CD4-positive, alpha-beta T cell treated with Interleukin-21 for 1 hour (primary cell): ENCODE data around the gene EIF4EBP3.
"Not testable (repeated sequence)": the region's sequence is repeated elsewhere in the genome, so short reads cannot be mapped to it uniquely, and the experiment has no call there.

Source experiments
- DNase-seq: peaks from one replicate; pipeline ENCODE4 v3.0.0-alpha.2; 2020

Gene EIF4EBP3

DNA sequence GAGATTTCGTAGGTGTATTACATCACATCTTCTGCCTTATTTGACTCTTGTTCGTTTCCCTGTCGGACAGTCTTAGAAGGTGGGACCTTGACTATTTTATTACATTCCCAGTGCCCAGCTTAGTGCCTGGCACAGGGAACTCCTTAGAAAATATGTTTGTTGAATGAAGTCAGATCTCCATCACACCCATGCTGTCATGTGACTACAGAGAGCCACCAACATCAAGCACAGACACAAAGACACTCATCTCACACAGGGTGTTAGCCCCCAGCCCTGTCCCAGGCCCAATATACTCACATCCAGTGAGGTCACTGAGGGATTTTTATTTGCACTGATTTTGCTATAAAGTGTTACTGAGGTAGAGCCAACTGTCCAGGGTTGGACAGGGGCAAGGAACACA is 10.5 kb downstream of the EIF4EBP3 start:
- DNase-seq, result no peak

- DNase-seq, result no peak
These were observed 11.1 kb downstream of the EIF4EBP3 start for GRCh38 chr5:140558542-140558941.

GRCh38 chr5:140560227-140560626 is 12.8 kb downstream of the EIF4EBP3 start:
- DNase-seq, result no peak

DNA sequence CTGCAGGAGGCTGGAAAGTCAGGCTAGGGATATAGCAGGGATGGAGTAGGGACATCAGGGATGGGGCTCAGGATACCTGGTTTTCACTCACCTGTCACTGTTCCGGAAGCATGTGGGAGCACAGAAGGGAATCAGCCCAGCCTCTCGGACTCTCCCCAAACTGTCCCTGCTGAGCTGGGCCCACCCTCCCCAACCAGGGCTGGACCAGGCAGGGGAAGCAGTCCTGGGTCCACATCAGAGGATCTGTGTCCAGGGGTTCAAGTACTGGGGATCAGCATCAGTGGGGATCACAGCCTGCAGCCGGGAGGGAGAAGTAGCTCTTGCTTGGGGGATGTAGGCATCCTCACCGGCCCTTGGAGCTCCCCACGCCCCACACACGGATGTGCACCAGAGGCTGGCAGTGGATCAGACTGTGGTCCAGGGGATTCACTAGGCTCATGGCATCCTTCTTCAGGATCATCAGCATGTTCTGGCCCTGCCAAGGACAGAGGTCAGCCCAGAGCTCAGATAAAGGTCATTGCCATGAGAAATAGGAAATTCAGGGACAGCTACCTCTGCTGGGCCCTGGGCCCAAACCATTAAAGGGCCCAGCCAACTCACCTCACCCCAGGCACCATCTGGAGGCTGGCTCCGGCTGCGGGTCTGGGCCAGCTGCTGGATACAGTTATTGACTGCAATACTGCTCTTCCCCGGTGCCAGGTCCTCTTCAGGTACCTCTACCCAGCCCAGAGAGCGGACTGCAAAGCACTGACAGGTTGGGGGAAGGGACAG is 14.5 kb downstream of the EIF4EBP3 start:
- no peak for DNase-seq

GRCh38 chr5:140563596-140563995 is 16.1 kb downstream of the EIF4EBP3 start:
- no peak for DNase-seq

DNA sequence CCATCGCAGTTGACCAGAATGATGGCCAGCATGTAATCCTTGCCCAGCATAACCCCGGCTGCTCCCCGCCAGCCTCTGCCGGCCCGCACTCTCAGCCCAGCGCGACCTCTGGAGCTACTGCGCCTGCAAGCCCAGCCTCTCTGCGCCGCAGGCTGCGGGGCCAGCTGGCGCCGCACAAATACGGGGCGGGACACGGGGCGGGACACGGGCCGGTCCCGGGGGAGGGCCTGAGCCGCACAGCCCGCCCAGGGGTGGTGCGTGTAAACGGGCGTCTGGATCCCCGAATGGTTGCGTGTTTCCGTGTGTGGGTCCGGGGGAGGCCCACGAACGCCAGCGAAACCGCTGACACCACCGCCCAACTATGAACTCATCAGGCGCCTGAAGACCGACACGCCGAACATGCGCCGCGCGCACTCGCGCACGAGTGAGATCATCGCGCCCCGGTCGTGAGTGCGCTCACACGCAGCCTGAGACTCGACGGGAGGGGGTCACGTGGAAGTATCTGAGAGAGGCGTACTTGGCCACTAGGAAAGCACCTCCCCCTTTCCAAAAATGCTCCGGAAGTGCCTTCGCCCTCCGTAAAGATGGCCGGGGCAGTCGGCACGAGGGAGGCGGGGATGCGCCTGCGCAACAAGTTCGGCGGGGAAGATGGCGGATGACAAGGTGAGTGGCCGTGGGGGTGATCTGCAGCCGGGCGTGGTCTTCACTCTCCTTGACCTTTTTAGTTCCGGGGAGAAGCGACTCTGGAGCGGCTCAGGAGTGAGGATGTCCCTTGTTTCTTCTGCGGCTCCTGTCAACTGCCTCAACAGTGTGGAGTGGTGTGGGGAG is 16.9 kb downstream of the EIF4EBP3 start, which contains the start of the genes APBB3 and SLC35A4:
APBB3 (minus strand) TSS at position 403 of the 828 bp plus-strand sequence; CDS start at position 50, 353 bp downstream.
SLC35A4 (plus strand) TSS at position 633 of the 828 bp plus-strand sequence. CDS start 2,342 bp downstream, outside the sequence.
- DNase-seq, result peak; percentile 99

DNA sequence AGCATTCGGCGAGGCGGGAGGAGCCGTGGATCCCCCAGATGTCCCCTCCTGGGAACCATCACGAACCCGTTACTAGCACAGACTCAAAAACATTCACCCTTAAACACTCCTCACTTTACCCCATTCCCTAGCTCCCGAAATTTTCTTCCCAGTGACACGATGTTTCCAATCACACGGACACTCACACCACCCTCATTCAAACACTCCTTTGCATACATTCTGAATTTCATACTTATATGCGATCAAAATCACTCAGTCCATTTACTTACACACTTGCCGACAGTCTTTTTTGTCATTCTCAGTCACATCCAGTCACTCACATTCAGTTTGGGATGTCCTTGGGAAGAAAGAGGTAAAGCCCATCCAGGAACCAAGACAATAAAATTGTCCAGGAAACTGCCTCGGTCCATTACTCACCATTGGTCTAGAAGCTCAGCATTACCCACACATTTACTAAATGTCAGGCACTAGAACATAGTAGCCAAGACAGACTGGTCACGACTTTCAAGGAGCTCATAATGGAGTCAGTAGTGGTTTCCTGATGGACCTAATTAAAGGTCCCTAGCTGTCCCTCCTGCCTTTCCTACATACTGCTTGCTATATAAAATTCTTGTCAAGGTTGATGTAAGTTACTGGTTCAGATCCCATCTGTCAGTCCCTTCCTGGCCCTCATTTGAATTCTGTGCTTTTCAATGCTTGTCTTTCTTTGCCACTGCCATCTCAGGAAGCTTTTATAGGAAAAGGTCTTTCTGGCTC is 17.7 kb downstream of the EIF4EBP3 start:
- DNase-seq, result no peak

- no peak for DNase-seq
These were observed 18.3 kb downstream of the EIF4EBP3 start for GRCh38 chr5:140565780-140566095.

DNA sequence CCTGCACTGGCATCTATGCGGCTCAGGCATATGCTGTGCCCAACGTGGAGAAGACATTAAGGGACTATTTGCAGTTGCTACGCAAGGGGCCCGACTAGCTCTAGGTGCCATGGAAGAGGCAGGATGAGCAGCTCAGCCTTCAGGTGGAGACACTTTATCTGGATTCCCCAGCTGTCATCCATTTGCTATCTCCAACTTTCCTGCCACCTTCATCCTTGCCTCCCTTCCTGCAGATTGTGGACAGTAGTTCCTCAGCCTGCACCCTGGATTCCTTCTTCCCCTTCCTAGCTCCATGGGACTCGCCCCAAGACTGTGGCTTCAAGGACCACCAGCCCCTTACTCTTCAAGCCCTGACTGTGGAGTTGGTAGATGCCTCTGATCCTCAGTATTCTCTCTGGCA is 19.2 kb downstream of the EIF4EBP3 start:
- DNase-seq, result no peak

- DNase-seq, result no peak
These were observed 19.8 kb downstream of the EIF4EBP3 start for GRCh38 chr5:140567136-140567818.

DNA sequence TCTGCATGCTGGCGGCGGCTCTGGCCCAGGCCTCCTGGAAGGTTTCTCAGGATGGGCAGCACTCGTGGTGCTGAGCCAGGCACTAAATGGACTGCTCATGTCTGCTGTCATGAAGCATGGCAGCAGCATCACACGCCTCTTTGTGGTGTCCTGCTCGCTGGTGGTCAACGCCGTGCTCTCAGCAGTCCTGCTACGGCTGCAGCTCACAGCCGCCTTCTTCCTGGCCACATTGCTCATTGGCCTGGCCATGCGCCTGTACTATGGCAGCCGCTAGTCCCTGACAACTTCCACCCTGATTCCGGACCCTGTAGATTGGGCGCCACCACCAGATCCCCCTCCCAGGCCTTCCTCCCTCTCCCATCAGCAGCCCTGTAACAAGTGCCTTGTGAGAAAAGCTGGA is 20.4 kb downstream of the EIF4EBP3 start:
- no peak for DNase-seq

- no peak for DNase-seq
These were observed 21.1 kb downstream of the EIF4EBP3 start for GRCh38 chr5:140568443-140569063.

DNA sequence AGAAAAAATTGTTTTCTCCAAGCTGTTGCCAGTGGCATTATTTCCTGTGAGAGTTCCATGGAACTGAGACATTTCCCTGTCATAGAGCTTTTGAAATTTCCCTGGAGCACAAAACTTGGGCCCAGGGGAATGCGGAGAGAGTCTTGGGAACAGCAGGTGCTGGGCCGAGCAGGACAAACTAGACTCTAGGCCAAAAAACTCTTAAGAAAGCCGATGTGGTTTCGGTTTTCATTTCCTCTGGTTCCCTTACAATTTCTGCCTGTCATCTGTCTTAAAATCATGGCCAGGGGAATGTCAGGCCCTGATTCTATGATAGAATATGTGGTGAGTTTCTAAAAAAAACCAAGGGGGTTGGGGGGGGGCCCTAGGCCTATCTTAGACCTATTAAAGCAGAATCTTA is 21.7 kb downstream of the EIF4EBP3 start:
- peak; percentile 47 for DNase-seq

- no peak for DNase-seq
These were observed 22.6 kb downstream of the EIF4EBP3 start for GRCh38 chr5:140570058-140570457.

- DNase-seq, result no peak
These were observed 23.0 kb downstream of the EIF4EBP3 start for GRCh38 chr5:140570488-140570887.

DNA sequence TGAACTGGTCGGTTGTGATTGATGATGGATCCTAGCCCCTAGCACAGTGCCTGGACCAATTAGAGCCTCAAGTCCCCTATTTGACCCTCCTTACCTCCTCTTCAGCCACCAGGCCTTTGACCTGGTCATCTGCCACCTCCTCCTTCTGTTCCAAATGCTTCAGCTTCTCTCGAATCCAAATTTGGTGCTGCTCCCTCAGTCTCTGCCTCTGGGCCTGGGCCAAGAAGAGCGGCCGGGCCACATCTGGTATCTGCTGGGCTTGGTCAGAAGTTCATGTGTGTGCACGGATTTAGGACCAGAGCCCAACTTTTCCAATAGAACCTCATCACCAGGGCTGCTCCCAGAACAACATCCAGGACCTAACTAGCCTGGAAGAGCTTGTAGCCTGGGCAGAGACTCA is 23.6 kb downstream of the EIF4EBP3 start:
- no peak for DNase-seq

- no peak for DNase-seq
These were observed 26.2 kb downstream of the EIF4EBP3 start for GRCh38 chr5:140573683-140574082.

GRCh38 chr5:140574165-140574564 is 26.7 kb downstream of the EIF4EBP3 start:
- no peak for DNase-seq

DNA sequence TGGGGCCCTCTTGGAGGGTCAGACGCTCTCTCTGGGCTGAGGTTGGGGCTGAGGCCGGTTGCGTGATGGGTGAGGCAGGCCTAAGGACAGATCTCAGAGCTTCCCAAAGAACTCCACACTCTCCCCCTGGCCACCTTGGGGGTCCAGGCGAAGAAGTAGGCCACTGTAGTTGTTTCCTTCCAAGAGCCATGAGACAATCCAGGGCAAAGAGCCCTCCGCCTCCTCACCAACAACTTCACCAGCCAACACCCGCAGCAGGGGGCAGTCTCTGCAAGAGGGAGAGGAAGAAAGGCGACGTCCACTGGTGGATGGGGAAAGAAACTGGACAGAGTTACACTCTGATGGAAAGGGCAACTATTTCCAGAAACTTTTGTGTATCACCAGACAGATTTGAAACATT is 27.8 kb downstream of the EIF4EBP3 start:
- no peak for DNase-seq

GRCh38 chr5:140576776-140577201 is 29.3 kb downstream of the EIF4EBP3 start:
- DNase-seq, result no peak

DNA sequence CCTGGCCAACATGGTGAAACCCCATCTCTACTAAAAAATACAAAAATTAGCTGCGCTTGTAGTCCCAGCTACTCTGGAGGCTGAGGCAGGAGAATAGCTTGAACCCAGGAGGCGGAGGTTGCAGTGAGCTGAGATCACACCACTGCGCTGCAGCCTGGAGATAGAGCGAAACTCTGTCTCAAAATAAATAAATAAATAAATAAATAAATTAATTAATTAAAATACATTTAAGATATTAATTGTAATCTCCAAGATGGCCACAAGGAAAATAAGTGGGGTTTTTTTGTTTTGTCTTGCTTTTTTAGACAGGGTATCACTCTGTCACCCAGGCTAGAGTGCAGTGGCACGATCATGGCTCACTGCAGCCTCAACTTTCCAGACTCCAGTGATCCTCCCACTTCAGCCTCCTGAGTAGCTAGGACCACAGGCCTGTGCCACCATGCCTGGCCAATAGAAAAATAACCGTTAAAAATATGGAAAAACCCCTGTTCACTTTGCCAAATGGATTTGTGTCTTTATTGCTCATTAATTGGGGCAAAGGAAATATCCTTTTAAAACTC is 31.8 kb downstream of the EIF4EBP3 start:
- not testable (repeated sequence) for DNase-seq

GRCh38 chr5:140587495-140587894 is 40.0 kb downstream of the EIF4EBP3 start:
- no peak for DNase-seq
